Subcutaneous adipose tissue (tissue), 4 donors: ENCODE data around the gene C11orf58. TPM values are rescaled to one million over a fixed set of nuclear protein-coding genes. Genes with fewer than 3 reads are reported as not detected.

ENCODE experiments used
- total RNA-seq, 4 donors: library from RNA; depleted of rRNA; stranded (reverse); fragments of >200 nt; gene quantifications; one replicate each; pipeline ENCODE4 v1.1.0, GENCODE V29; 2016
- TF ChIP-seq, protein P1 (sequence below): fragments of 450-650 bp; IDR thresholded peaks from one replicate; pipeline ENCODE4 v1.5.1; 2016; ENCODE audit warnings: low read depth, mild to moderate bottlenecking, control low read depth, antibody characterized with exemption, moderate library complexity

The C11orf58 gene
- total RNA-seq, 4 donors from 2014 or later: 163 to 202 (median 187) TPM

- TF ChIP-seq, protein P1, sequence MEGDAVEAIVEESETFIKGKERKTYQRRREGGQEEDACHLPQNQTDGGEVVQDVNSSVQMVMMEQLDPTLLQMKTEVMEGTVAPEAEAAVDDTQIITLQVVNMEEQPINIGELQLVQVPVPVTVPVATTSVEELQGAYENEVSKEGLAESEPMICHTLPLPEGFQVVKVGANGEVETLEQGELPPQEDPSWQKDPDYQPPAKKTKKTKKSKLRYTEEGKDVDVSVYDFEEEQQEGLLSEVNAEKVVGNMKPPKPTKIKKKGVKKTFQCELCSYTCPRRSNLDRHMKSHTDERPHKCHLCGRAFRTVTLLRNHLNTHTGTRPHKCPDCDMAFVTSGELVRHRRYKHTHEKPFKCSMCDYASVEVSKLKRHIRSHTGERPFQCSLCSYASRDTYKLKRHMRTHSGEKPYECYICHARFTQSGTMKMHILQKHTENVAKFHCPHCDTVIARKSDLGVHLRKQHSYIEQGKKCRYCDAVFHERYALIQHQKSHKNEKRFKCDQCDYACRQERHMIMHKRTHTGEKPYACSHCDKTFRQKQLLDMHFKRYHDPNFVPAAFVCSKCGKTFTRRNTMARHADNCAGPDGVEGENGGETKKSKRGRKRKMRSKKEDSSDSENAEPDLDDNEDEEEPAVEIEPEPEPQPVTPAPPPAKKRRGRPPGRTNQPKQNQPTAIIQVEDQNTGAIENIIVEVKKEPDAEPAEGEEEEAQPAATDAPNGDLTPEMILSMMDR: no peak
These were observed 48.7 kb downstream of the C11orf58 start for GRCh38 chr11:16787035-16787742.

DNA sequence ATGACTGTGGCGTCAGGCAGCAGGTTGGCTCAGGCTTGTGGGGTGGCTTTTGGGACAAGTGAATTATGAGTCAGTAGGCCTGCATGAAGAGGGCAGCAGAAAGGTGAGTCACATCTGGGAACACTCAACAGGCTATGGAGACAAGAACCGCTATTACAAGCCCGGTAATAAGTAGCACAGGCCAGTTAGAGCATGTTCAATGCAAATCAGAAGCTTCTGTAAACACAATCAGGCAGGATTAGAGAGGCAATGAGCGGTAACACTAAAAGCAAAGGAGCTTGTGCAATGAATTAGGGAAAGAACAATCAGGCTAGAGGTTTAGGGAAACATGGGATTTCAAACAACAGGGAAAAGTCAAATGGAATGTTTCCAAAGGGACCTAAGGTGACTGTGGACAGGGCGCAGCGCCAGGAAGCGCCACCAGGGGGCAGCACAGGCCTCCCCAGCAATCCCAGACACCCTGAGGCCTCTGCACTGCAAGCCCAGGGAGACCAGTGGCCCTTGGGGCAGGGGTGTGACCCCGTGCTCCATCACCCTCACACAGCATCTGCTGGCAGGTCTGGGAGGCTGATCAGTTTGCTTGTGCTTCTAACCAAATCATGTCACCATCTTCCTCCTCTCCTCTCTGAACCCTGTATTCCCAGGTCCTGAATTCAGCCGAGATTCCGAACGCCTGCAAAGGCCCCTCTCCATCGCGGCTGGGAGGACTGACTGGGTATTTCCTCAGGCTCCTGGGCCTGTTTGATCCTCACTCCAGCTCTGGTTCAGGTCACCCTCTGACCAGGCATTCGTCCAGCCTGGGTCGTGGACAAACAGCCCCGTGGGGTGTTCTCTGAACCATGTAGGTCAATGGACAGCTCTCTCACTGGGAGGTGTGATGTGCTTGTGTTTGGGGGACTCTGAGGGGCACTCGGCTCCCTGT is 50.0 kb downstream of the C11orf58 start:
- TF ChIP-seq, protein P1: no peak

GRCh38 chr11:16789063-16789420 is 50.6 kb downstream of the C11orf58 start:
- TF ChIP-seq, protein P1: no peak

DNA sequence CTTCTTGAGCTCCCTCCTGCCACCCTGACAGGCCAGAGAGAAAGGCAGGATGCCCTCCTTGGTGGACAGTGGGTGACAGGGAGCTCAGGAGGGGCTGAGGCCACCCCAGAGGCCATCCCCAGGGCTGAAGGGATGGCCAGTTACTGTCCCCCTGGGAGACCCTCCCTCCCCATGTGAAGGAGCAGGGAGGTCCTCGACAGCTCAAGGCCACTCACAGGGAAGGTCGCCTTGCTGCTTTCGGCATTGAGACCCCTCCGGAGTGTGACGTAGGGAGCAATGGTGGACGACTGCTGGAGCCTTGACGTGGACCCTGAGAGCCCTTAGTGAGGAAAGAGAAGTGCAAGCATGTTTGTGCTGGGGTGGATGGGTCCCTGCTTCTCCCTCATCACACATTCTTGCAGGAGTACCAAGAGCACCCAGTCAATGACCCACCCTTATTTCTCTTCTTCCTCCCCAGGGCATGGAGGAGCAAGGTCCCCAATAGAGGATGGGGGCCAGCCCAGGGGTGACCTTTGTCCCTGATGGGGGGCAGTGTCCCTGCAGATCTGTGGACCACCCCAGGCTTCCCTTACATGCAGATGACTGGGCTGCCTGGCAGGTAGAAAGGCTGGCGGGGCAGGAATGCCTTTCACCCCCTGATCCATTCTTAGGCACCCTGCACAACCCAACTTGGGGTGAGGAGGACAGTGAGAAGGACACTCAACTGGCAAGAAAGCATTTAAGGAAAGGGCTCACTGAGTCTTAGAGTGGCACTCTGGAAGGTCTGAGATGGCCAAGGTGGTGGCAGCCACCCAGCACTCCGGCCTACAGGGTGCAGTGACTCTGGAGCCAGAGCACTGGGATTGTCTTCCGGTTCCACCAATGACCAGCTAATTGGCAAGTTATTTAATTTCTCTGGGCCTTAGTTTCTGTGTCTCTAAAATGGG is 51.4 kb downstream of the C11orf58 start:
- TF ChIP-seq, protein P1: no peak

DNA sequence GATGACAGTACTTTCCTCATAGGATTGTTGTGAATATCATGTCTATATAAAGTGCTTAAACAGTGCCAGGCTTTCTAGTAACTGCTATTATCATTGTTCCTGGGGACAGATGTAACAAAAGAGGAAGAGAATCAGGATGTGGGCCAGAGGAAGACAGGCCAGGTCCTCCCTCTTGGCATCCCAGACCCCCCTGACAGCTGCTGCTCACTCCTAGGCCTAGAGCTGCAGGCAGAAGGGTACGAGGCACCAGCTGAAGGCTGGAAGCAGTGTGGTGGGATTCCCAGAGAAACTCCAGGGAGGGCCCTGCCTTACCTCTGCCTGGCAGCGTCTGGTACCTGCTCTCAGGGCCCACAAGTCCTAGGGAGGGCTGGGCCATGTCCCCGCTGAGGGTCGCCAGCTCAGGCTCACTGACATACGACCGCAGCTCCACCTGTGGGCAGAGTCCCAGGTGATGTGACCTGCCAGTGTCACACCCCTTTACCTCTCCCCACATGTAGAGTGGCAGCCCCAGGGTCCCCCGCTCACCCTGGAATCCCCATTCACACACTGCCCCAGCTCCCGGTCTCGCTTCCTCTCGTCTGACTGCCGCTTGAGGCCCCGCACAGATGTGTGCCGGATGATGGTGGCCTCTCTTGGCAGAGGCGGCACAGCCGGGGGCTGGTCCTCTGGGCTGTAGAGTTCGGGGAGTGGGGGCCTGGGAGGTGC is 52.2 kb downstream of the C11orf58 start:
- TF ChIP-seq, protein P1: no peak

DNA sequence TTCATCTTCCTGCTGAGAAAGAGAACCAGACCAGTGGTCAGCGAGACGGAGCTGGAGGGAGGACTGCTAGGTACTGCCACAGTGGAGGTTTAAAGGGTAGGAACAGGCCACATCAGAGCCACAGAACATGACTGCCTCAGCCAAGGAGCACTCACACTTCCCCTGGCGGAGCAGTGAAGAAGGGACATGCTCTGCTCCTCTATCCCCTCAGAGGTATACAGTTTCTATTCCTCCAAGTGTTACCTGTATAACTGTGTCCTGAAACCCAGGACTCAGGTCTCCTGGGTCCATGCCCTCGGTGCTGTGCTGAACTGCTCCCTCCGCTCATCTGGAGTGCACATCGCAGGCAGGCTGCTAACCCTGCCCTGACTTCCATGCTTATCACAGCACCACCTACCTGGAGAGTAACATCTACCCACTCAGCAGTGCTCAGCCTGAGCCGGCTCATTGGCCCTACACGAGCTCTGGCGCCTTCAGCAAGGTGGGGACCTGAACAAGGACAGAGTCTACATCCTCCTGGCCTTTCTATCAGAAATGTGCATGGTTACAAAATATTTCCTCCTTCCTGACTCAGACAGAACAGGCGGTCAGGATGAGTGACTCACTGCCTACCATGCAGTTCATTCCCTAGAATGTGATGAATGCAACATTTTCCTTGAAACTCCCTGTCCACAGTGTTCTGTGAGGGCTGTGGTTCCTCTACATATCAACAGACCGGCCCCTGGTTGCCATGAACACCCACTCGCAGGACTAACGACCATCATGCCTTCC is 52.9 kb downstream of the C11orf58 start:
- TF ChIP-seq, protein P1: no peak
